ENCODE data around the gene SLC19A2.

- TF ChIP-seq CTCF (IDR thresholded peaks at IDR 0.05): no peak
- no peak for TF ChIP-seq MAFK (IDR thresholded peaks at IDR 0.05; ENCODE audit: partially characterized antibody)
- TF ChIP-seq POLR2AphosphoS2 (conservative IDR thresholded peaks at IDR 0.05; ENCODE audit: low read length): no peak
- TF ChIP-seq POLR2A (IDR thresholded peaks at IDR 0.05; ENCODE audit: low read length): no peak
- no peak for TF ChIP-seq EP300 (IDR thresholded peaks at IDR 0.05)
- no peak for TF ChIP-seq HDAC2 (IDR thresholded peaks at IDR 0.05)
- no peak for TF ChIP-seq FOSL2 (IDR thresholded peaks at IDR 0.05)
- no peak for TF ChIP-seq FOSL2 (CRISPR knock-in tag; IDR thresholded peaks at IDR 0.05)
- no peak for TF ChIP-seq PHF8 (IDR thresholded peaks at IDR 0.05; ENCODE audit: borderline replicate concordance, low read depth)
- no peak for TF ChIP-seq BCL3 (IDR thresholded peaks at IDR 0.05)
These were observed 8.6 kb upstream of the SLC19A2 start for GRCh38 chr1:169494343-169494742.

Data from A549 (cell line).